Activated T-cell treated with anti-CD3 and anti-CD28 coated beads, Interleukin-2, amount 50 U/mL, for 48 hours (primary cell): Measurements from ENCODE around the gene PHF21A.

Source experiments
- DNase-seq, 2 experiments: peaks; one replicate each; pipeline ENCODE4 v3.0.0-alpha.2; 2020

PHF21A gene

DNA sequence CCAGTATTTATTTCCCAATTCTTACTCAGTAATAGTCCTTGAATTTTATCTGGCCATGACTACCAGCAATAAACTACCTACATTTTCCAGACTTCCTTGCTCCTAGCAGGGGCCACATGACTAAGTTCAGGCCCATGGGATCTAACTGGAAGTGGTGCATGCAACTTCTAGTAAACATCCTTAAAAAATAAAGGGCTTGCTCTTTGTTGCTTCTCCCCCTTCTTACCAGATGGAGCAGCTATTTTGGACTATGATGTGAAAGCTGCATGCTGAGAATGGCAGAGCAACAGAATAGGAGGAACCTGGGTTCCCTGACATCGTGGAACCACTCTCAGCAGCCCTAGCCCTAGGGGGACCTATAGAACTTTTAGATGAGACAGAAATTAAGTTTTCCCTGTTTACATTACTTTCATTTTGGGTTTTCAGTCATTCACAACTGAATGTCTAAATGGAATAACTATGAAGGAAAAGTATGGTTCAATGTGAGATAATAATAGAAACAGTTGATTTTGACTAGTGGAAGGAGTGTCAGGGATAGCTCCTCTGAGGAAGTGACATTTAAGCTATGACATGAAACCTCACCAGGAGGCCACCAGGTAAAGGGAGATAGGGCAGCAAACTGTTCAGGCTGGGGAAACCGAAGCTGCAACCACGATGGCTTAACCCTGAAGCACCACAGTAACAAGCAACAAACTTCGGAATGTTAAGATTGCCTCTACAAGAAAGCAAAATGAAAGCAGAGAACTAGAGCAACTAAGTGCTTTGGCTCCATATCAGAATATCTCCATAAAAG is 48.9 kb downstream of the PHF21A start:
- DNase-seq, result no peak

DNA sequence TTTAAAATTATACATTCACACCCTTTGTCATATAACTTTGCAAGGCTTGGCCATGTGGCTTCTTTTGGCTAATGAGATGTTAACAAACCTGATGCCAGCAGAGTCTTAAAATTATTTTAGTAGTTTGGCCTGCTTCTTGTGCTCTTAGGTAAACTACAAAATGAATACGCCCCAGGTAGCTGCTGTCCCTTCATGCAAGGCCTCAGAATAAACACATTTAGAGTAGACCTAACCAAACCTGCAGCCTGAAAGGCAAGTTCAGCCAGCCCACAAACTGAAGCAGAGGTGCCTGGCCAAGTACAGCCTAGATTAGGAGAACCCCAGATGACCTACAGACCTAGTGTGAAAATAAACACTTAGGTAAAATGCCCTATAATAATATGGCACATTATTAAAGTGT is 50.2 kb downstream of the PHF21A start:
- no peak for DNase-seq

DNA sequence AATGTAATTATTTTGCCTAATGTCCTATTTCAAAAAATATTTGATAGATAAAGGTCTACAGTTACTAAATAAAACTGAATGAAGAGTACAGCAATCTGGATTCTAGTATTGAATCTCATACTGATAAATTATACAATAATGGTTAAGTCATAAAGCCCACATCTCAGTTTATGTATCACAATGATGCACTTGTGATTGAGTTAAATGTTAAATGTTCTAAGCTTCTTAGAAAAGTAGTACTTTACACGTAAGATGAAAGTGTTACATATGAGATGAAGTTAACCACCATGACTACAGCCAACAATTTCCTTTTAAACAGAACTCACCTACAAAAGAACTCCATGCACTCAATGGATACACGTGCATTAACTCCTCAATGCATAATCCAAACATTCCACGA is 51.7 kb downstream of the PHF21A start:
- DNase-seq, result no peak

DNA sequence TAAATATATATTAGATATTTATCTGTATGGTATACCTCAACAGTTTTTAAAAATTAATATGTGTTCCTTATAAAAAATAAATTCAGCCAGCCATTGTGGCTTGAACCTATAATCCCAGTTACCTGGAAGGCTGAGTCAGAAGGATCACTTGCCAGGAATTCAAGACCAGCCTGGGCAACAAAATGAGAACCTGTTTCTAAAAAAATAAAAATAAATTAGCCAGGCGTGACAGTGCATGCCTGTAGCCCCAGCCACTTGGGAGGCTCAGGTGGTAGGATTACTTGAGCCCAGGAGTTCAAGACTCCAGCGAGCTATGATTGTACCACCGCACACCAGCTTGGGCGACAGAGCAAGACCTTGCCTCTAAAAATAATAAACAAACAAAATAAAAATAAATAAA is 54.9 kb downstream of the PHF21A start:
- no peak for DNase-seq

DNA sequence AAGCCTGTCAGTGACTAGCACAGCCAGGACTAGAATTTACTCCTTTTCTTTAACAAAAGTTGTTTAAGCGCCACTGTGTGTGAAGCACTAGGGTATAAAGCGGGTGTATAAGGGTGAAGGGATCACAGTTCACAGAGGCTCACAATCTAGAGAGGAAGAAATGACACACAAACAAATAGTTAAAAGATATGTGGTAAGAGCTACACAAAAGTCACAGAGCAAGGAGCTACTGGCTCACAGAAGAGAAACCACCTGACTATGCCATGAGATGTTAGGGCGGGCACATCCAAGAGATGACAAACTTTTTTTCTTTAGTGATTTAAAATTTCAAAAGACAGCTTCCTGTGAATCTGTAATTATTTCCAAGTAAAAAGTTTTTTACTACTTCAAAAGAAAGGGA is 55.6 kb downstream of the PHF21A start:
- DNase-seq, result no peak

DNA sequence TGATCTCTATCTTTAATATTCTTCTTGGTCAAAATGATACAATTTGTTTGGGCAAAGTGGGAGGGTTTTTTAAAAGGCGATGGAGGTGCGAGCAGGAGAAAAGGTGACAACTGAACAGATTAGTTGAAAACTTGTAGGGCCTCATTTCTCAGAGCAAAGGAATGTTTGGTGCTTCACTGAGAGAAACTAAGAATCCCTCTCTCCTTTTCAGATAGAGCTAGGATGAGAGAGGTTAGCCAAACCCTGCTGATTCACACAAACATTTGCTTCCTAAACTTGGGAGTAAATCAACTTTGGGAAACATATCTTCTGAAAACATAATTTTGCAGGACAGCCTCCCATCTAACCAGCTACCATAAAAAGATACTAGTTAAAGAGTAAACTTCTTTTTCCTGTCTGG is 57.0 kb downstream of the PHF21A start:
- no peak for DNase-seq

DNA sequence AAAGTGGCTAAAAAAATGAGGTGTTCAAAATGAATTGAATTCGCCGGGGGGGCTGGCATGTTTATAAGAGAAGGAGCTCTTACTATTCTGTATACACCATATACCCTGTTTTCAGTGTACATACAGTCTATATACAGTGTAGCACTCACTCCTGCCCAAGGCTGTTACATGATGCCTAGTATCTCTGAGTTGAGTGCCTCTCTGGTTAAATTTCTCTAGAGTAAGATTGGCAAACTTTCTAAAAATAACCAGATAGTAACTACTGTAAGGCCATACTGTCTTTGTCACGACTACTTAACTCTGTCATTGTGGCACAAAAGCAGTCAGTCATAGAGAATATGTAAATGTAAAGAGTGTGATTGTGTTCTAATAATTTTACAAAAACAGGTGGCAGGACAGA is 58.1 kb downstream of the PHF21A start:
- DNase-seq, result no peak

DNA sequence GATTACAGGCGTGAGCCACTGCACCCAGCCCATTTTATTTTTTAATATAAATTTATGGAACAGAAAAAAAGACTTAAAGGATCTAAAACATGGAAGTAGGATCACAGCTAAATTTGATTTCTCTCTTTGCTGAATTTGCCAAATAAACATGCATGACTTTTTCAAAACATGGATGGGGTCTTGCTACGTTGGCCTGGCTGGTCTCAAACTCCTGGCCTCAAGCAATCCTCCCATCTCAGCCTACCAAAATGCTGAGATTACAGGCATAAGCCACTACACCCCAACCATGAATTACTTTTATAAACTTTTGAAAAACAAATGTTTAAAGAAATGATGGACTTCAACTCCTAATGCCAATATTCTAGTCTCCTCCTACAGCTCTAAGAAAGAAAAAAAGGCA is 61.2 kb downstream of the PHF21A start:
- no peak for DNase-seq

DNA sequence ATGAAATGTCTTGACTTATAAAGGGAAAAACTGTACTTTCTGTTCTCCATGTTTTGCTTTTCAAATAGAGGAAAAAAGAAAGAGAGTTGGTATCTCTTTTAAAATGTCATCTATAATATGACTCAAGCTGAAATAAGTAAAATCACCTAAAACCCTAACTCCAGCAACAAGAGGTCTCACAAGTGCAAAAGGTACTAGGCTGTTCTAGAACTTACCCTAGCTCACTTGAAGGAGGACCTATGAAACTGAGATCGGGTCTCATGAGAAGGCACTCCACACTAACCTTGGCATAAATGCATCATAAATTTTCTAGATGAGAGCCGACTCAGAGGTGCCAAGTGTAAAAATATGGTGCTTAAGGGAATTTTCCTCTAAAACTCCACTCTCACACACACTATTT is 63.8 kb downstream of the PHF21A start:
- DNase-seq, result no peak

DNA sequence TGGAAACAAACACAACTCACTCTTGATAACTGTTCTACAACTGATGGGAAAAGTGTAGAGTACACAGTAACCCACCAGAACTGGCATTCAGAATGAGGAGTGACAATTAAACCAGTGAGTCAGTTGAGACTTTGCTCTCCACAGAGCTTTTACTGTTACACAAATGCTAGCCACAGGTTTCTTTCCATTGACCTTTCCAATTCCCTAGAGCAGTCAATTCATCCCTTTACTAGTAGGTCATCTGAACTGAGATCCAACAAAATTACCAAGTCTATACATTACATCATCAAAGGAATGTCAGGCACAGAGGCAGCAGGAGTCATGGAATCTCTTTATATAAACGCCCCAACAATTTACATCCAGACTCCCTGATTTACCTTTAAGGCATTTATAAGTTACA is 65.9 kb downstream of the PHF21A start:
- no peak for DNase-seq

DNA sequence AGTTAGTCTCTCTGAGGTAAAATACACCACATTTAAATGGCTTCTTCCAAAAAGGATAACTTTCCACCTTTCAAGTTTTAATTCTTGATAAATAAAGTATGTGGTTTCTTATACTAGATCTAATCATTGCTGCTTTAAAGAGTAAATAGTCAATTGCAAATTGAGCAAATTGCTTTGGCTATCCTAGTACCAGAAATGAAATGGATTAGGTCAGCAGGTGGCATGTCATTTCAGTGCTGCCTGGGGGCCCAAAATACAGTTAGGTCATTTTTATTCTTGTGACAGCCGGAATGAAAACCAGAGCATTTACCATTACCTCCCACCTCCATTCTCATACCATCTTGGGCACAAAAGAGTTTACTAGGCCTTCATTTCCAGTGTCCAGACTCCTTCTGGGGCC is 70.2 kb downstream of the PHF21A start:
- DNase-seq, result no peak

DNA sequence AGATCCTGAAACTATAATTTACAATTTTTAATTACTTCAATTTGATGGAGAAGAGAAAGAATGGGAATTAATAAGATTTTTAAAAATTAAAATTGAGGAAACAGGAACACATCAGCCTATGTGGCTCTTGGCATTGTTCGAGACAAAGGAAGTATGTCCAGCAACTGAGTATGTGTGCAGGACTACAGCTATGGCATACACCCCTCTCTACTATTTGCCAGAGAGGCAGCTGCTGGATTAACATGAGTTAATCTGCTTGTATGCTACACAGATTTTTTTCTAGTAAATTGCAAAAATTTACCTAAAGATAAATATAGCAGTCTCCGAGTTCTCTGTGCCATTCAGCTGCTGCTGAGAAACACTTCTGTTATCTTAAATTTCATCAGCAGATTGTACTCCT is 70.6 kb downstream of the PHF21A start:
- no peak for DNase-seq

DNA sequence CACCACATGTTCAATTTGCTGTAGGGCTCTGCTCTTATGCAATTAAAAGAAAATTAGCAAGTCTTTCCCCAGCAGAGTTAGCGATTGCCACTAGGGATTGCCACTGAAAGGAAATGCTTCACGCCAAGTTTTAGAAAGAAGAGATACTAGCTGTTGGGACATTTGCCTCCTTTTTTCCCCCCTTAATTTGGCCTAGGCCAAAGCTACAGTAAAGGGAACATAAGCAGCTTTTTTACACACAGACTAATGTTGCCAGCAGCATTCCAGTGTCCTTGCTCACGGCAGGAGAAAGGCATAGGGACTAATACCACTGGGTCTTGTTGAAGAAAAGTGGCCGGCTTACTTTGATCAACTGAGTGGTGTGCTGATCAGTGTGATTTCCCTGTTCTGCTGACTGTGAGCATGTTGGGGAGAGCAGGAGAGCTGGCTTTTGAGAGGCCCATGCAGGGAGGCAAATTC is 71.2 kb downstream of the PHF21A start:
- DNase-seq, result no peak

DNA sequence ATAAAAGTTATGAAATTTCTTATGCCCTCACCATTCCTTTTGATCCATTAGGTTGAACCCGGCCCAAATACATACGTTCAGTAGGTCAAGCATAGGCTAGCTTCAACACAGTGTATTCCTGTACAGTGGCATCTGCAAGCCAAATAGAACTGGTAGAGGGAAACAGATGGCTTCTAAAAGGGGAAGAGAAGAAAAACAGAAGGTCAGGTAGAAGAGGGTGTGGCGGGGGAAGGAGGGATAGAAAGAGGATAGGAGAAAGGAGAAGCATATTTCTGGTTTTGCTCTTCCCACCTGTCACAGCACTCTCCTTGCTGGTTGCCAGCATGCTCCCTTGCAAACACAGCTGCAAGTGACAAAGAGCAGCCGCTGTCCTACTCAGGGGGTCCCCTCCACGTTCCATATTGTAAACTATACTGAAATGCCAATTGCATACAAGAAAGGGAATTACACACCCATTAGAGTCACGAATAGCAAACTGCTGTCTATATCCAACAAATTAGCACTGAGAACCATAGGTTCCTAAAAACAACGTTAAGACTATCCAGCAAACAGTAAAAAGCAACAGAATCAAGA is 71.8 kb downstream of the PHF21A start:
- DNase-seq, result no peak

DNA sequence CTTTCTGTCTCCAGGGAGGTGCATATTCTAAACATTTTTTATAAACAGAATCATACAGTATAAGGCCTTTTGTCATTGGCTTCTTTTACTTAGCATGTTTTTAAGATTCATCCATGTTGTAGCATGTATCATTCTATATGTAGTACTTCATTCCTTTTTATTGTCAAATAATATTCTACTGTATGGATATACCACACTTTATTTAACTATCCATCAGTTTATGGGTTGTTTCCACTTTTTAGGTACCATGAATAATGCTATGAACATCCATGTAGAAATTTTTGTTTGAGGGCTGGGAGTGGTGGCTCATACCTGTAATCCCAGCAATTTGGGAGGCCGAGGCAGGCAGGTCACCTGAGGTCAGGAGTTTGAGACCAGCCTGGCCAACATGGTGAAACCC is 73.1 kb downstream of the PHF21A start:
- DNase-seq, result no peak

DNA sequence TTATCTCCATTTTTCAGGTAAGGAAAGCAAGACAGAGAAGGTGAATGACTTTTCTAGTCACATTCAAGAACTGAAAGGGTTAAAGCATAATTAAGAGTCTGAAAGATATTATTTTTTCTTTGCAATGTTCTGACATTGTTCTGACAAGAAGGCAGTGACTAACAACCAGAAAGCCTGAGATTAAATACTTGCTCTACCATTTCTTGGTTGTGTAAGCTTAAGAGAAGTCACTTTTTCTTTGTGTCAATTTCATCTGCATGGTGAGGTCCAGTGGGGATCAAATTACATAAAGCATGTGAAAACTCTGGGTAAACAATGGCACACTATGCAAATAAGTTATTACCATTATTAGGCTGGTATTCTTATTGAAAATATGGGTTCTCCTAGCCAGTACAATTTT is 73.7 kb downstream of the PHF21A start:
- DNase-seq, result no peak

DNA sequence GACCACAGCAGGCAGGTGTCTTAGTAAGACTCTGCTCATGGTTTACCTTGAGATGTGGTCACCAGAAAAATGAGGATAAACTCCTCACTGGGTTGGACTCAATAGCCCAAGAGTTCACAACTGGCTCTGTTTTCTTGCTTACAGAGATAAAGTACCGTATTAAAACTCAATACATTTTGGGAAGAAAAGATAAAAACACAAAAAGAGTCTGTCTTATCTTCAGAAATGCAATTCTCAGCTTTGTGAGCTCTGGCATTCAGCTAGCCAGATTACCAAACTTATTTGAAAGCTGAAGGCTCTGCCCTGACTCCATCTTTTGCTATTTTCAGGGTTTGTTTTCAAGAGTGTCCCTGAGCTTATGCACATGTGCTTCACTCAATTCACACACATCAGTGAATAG is 75.4 kb downstream of the PHF21A start:
- DNase-seq, result no peak

DNA sequence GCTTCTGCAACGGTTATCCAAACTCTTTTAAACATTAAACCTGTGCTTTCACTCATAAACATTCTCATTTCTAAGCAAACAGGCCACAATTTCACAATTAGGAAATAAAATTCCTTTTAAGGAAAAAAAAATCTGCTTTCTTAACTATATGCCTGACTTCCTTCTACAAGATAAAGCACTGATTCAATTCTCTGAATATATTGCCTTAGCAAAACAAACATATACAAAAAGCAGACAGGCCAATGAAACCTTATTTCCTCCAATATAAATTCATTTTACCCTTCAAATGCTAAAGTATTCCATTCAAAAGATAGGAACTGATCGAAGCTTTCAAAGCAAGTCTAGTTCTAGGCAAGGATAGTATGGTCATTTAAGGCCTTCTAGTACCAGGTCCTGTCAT is 76.7 kb downstream of the PHF21A start:
- DNase-seq, result no peak

DNA sequence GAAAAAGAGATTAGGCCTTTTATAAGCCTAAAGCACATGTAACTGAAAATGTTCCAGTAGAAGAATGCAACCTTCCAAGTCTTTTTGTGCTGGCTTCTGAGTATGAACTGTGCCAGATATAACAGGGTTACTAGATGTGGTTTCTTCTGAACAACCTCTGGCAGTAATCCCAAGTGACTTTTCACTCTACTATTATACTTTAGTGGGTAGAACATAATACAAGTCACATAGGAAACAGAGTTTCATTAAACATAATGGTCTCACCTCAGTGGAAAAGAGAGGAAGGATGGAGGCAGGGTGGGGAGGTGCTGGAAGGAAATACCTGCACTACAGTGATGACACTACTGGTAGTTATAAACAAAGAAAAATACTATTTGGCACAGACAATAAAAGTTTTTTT is 81.3 kb downstream of the PHF21A start:
- no peak for DNase-seq

DNA sequence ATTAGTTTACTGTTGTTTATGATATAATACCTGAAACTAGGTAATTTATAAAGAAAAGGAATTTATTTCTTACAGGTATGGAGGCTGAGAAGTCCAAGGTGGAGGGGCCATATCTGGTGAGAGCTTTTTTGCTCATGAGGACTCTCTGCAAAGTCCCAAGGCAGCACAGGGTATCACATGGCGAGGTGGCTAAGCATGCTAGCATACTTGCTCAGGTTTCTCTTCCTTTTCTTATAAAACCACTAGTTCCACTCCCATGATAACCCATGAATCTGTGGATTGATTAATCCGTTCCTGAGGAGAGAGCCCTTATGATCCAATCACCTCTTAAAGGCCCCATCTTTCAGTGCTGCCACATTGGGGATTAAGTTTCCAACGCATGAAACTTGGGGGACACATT is 82.7 kb downstream of the PHF21A start:
- no peak for DNase-seq

DNA sequence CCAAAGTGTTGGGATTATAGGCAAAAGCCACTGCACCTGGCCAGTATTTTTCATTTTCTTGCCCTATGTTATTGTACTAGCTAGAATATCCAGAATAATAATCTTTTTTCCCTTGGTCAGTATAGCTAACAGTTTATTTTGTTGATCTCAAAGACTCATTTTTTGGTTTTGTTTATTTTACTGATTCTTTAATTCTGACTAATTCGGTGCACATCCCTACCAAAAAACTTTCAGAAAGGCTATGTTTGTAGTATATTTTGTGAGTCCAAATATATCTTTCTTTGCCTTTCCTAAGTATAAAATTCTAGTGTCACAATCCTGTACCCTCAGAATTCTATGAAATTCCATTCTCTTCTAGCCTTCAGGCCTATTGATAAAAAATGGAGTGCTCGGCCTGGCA is 84.3 kb downstream of the PHF21A start:
- no peak for DNase-seq

DNA sequence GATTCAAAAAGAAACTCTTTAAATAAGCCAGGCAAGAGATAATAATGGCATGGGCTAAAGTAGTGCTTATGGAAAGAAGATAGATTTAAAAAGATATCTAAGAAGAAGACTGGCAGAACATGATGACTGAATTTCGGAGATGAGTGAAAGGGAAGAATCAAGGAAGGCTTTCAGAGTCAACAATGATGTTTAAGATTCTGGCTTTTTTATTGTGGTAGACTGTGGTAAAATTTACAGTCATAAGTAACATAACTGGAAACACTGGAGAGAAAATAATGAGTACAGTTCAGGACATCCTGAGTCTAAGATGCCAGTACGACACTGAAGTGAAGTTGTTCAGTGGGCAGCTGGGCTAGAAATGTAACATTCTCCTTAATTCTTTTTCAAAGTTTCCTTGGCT is 85.2 kb downstream of the PHF21A start:
- no peak for DNase-seq

DNA sequence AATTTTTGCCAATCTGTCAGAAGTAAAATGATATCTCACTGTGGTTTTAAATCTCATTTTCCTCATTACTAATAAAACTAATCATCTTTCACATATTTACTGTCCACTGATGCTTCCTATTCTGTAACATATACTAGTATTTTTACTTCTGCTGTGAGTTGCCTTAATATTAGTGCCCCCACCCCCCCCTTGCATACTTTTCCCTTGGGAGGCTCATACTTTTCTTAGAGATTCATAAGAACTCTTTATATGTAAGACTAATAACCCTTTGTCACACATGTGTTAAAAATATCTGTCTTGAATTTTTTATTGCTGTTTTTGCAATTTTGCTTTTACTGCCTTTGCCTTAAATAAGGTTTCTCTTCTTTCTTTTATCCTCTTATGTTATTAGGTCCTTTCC is 87.2 kb downstream of the PHF21A start:
- no peak for DNase-seq

DNA sequence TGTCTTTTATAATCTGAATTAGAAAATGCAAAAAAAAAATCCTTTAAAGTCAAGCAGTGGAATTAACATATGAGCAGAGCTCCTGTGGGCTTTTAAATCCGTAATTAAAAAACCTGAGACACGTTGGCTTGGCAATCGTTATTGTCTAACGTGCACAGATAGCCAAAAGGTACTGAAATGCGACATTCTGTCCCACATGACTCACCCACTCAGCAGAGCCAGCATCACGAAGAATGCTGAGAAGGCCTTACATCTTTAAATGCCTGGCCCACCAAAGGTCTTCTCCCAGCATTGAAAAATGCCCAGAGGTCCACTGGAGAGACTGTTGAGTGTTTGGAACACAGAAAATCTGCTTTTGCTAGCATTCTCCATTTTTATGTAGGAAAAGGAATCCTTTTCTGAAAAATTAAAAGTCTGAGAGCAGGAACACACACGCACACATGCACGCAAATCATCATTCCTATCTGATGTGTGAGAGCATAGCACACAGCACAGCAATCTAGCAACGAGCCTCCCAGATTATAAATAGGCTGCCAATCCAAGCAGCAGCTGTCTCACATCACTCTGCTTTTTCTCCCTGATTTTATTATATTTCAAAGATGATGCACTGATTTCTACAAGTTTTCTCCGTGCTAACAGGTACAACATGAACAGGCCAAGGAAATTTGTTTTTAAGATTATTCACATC is 94.5 kb downstream of the PHF21A start:
- DNase-seq, result no peak
